Measurements from ENCODE around the gene ABHD1.

Gene ABHD1

DNA sequence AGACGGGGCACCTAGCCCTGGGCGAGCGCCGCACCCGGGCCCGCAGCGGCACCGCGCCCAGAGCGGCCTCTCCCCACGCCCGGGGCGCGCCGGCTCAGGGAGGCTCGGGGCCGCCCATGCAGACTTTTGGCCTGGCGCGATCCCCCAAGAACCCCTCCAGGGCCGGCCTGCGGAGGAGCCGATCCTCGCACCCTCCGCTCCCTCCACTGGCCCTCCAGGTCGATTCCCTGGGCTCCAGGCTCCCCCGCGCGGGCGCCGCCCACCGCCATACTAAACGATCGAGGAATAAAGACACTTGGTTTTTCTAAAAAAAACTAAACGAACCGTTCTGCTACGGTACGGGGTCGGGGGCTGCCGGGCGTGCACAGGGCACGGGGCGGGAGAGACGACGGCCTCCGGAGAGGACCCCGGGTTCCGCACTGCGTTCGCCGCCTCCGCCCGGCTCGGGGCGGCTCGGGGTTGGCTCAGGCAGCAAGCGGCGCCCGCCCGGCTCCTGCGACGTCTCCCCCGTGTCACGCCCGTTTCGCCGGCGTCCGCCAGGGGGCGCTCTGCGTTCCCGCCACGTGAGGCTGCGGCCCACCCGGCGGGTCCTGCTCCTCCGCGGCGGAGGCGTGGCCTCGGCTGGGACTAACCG is 37.4 kb upstream of the ABHD1 start:
- TF ChIP-seq FOXP2 (optimal IDR thresholded peaks at IDR 0.05; ENCODE audit: borderline replicate concordance, extremely low read depth, extremely low read length, insufficient read depth) = no peak
- TF ChIP-seq TAF1 (IDR thresholded peaks at IDR 0.05; ENCODE audit: borderline replicate concordance, insufficient read depth, low read length) = 0 out of 2 replicates have a peak, but pooled peaks have one; percentile 34
- no peak for TF ChIP-seq SIN3A (IDR thresholded peaks at IDR 0.05; ENCODE audit: borderline replicate concordance, insufficient read depth, low read length)
- TF ChIP-seq, protein P1, sequence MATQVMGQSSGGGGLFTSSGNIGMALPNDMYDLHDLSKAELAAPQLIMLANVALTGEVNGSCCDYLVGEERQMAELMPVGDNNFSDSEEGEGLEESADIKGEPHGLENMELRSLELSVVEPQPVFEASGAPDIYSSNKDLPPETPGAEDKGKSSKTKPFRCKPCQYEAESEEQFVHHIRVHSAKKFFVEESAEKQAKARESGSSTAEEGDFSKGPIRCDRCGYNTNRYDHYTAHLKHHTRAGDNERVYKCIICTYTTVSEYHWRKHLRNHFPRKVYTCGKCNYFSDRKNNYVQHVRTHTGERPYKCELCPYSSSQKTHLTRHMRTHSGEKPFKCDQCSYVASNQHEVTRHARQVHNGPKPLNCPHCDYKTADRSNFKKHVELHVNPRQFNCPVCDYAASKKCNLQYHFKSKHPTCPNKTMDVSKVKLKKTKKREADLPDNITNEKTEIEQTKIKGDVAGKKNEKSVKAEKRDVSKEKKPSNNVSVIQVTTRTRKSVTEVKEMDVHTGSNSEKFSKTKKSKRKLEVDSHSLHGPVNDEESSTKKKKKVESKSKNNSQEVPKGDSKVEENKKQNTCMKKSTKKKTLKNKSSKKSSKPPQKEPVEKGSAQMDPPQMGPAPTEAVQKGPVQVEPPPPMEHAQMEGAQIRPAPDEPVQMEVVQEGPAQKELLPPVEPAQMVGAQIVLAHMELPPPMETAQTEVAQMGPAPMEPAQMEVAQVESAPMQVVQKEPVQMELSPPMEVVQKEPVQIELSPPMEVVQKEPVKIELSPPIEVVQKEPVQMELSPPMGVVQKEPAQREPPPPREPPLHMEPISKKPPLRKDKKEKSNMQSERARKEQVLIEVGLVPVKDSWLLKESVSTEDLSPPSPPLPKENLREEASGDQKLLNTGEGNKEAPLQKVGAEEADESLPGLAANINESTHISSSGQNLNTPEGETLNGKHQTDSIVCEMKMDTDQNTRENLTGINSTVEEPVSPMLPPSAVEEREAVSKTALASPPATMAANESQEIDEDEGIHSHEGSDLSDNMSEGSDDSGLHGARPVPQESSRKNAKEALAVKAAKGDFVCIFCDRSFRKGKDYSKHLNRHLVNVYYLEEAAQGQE (IDR thresholded peaks at IDR 0.05; ENCODE audit: insufficient read depth in 1 of 2, low read depth in 2 of 2, low read length in 2 of 2) = no peak
- TF ChIP-seq POLR2AphosphoS5 (IDR thresholded peaks at IDR 0.05; ENCODE audit: low read depth, low read length) = peak; percentile 57; the same call in 1 of the 2 replicates

DNA sequence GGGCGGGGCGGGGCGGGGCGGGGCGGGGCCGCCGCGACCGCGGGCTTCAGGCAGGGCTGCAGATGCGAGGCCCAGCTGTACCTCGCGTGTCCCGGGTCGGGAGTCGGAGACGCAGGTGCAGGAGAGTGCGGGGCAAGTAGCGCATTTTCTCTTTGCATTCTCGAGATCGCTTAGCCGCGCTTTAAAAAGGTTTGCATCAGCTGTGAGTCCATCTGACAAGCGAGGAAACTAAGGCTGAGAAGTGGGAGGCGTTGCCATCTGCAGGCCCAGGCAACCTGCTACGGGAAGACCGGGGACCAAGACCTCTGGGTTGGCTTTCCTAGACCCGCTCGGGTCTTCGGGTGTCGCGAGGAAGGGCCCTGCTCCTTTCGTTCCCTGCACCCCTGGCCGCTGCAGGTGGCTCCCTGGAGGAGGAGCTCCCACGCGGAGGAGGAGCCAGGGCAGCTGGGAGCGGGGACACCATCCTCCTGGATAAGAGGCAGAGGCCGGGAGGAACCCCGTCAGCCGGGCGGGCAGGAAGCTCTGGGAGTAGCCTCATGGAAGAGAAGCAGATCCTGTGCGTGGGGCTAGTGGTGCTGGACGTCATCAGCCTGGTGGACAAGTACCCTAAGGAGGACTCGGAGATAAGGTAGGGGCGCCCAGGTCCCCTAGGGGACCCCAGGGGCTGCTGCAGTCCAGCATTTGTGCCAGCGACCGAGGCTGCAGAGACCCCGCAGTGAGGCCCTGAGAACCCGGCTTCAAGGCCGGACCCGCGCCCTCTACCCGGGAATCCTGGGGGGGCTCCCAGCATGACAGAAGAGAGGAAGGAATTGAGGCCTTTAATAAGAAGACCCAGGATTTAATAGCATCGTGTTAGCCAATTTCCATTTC is 36.7 kb upstream of the ABHD1 start, which contains the start of gene KHK:
TSS of gene KHK (plus strand) at position 49 of the 870 bp plus-strand sequence. CDS start at position 537, 488 bp downstream.
- TF ChIP-seq SIN3A (IDR thresholded peaks at IDR 0.05; ENCODE audit: borderline replicate concordance, insufficient read depth, low read length) = no peak
- TF ChIP-seq POLR2AphosphoS5 (IDR thresholded peaks at IDR 0.05; ENCODE audit: low read depth, low read length) = peak; percentile 4; the same call in 1 of the 2 replicates
- TF ChIP-seq, protein P1 (IDR thresholded peaks at IDR 0.05; ENCODE audit: insufficient read depth in 1 of 2, low read depth in 2 of 2, low read length in 2 of 2) = no peak
- TF ChIP-seq FOXP2 (optimal IDR thresholded peaks at IDR 0.05; ENCODE audit: borderline replicate concordance, extremely low read depth, extremely low read length, insufficient read depth) = no peak
- TF ChIP-seq TAF1 (IDR thresholded peaks at IDR 0.05; ENCODE audit: borderline replicate concordance, insufficient read depth, low read length) = no peak

DNA sequence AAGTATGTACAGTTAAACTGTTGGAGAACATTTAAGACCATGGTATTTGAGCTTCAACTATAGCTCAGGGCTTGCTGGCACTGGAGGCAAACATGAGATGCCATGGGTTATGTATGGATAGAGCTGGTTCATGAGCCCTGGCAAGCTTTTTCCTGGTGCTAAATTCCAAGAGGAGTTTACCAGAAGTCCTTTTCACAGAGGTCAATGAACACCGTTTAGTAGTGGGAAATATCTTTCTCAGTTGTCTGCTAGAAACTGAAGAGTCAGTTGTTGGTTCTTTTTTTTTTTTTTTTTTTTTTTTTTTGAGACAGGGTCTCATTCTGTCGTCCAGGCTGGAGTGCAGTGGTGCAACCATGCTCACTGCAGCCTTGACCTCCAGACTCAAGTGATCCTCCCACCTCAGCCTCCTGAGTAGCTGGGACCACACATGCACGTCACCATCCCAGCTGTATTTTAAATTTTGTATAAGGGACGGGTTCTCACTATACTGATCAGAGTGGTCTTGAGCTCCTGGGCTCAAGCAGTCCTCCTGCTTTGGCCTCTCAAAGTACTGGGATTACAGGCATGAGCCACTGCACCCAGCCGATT is 35.7 kb upstream of the ABHD1 start:
- no peak for TF ChIP-seq SIN3A (IDR thresholded peaks at IDR 0.05; ENCODE audit: borderline replicate concordance, insufficient read depth, low read length)
- no peak for TF ChIP-seq FOXP2 (optimal IDR thresholded peaks at IDR 0.05; ENCODE audit: borderline replicate concordance, extremely low read depth, extremely low read length, insufficient read depth)
- TF ChIP-seq TAF1 (IDR thresholded peaks at IDR 0.05; ENCODE audit: borderline replicate concordance, insufficient read depth, low read length) = no peak
- no peak for TF ChIP-seq POLR2AphosphoS5 (IDR thresholded peaks at IDR 0.05; ENCODE audit: low read depth, low read length)
- TF ChIP-seq, protein P1 (IDR thresholded peaks at IDR 0.05; ENCODE audit: insufficient read depth in 1 of 2, low read depth in 2 of 2, low read length in 2 of 2) = no peak

DNA sequence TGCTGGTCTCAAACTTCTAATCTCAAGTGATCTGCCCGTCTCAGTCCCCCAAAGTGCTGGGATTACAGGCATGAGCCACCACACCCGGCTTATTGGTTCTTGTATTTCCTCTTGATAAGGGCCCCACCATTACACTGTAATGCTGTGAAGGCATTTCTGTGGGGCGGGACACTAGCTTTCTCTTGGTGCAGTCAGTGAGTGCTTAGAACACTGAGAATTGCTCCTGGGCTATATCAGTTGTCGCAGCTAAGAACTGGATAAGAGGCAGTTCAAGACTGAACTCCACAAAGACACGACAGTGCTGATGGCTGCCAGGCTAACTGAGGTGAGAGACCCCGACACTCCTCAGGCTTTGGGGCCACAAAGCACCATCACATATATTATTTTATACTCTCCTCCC is 35.0 kb upstream of the ABHD1 start:
- no peak for TF ChIP-seq TAF1 (IDR thresholded peaks at IDR 0.05; ENCODE audit: borderline replicate concordance, insufficient read depth, low read length)
- TF ChIP-seq POLR2AphosphoS5 (IDR thresholded peaks at IDR 0.05; ENCODE audit: low read depth, low read length) = no peak
- TF ChIP-seq, protein P1 (IDR thresholded peaks at IDR 0.05; ENCODE audit: insufficient read depth in 1 of 2, low read depth in 2 of 2, low read length in 2 of 2) = no peak
- TF ChIP-seq SIN3A (IDR thresholded peaks at IDR 0.05; ENCODE audit: borderline replicate concordance, insufficient read depth, low read length) = no peak
- TF ChIP-seq FOXP2 (optimal IDR thresholded peaks at IDR 0.05; ENCODE audit: borderline replicate concordance, extremely low read depth, extremely low read length, insufficient read depth) = no peak

Measured in PFSK-1 (cell line).